C4-2B (cell line): ENCODE measurements around the gene CAPG.

Experiments used
- CTCF ChIP-seq: fragments of 450-650 bp; conservative IDR thresholded peaks from 2 replicates; pipeline ENCODE4 v1.5.1; 2017; ENCODE audit warnings: mild to moderate bottlenecking
- ZFX ChIP-seq: fragments of 450-650 bp; IDR thresholded peaks from 2 replicates; pipeline ENCODE4 v1.6.1; 2017

- TF ChIP-seq CTCF = no peak
- TF ChIP-seq ZFX = no peak
These were observed 26.8 kb upstream of the CAPG start for GRCh38 chr2:85436836-85437487.
